ENCODE measurements around the gene TMC5. TPM values are rescaled to one million over a fixed set of nuclear protein-coding genes. Genes with fewer than 3 reads are reported as not detected.

The TMC5 gene
- total and polyA plus RNA-seq, 2 of the 13 experiments (the other 11 are each of a cell fraction or from before 2014, with no cell fraction given) = 0.09 to 0.41 TPM

DNA sequence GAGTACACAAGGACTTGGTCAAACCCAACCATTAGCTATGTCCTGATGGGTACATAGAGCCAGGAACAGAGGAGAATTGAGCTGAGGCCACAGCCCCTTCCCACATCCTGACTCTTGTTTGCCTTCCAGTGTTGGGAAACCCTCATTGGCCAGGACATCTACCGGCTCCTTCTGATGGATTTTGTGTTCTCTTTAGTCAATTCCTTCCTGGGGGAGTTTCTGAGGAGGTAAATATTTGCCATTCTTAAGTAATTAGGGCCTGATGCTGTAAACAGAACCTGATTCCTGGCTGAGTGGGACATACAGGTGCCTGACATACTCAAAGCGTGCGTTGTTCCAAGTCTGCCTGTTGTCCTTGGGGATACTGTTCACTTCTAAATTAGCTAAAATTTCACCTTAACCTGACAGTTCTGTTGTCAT is 61.6 kb downstream of the TMC5 start:
- Histone ChIP-seq H3K9ac (ENCODE audit: insufficient read depth, low read depth, low read length) (no peak overlapping the region), H3K4me1 (ENCODE audit: insufficient read depth, low read length) (peaks cover 33% of the 10 kb centered on the region), H3K27me3 (ENCODE audit: control insufficient read depth in 1 of 2, insufficient read depth in 2 of 2, low read length in 2 of 2) (peaks cover 0 to 7% of the 10 kb centered on the region in 2 experiments; a peak in 2 of 5 replicates), H3K4me2 (ENCODE audit: low read depth, low read length) (peak overlapping the region; percentile 19; the same call in 1 of the 2 replicates), H3K4me3 (replicated peaks in 1 of 3; ENCODE audit: insufficient read depth in 1 of 3, low read depth in 2 of 3, low read length in 3 of 3) (no peak overlapping the region), H2AFZ (ENCODE audit: low read length) (no peak overlapping the region), H3K27ac (ENCODE audit: extremely low read length, insufficient read depth, low read length) (no peak overlapping the region), H3K36me3 (replicated peaks in 1 of 2; ENCODE audit: control insufficient read depth in 1 of 2, insufficient read depth in 2 of 2, low read length in 2 of 2) (no peaks in the 10 kb centered on the region), H3K9me3 (ENCODE audit: low read length) (no peaks in the 10 kb centered on the region), H4K20me1 (ENCODE audit: insufficient read depth, low read length) (no peaks in the 10 kb centered on the region), H3K79me2 (ENCODE audit: insufficient read depth, low read length) (no peaks in the 10 kb centered on the region)
- ChIA-PET CTCF (ENCODE audit: low intra/inter-chr PET ratio, low total read pairs) (no interaction called here), POLR2A (no interaction called here)
- 0% methylated on average over 3 of the region's 3 CpGs for WGBS (ENCODE audit: low lambda C conversion rate)
- FAIRE-seq (peak; percentile 60), ATAC-seq (peak; percentile 73), DNase-seq (ENCODE audit: low spot score) (peak; percentile 86)
- no TSS peak for BruUV-seq (replicated peaks)
- in situ Hi-C loops (cut with HindIII; ENCODE audit: extremely low pct_ligation_motif_present, low pct_unique_long_range_greater_than_20kb) = no loop called here
- intact Hi-C loops (cut with micrococcal nuclease; ENCODE audit: unreplicated experiment) = no loop called here
- peak; percentile 37; the same call in 1 of the 2 replicates for TF ChIP-seq FOXA3 (CRISPR knock-in tag; IDR thresholded peaks at IDR 0.05)
- TF ChIP-seq SOX13 (IDR thresholded peaks at IDR 0.05) = peak; percentile 56; the same call in 1 of the 2 replicates
- TF ChIP-seq SOX13 (CRISPR knock-in tag; conservative IDR thresholded peaks at IDR 0.05 in 1 of 2, IDR thresholded peaks at IDR 0.05 in 1 of 2) = peak in 1 of 2 experiments; percentile 55; a peak in 2 of 4 replicates
- TF ChIP-seq ZMYM3 (CRISPR knock-in tag; IDR thresholded peaks at IDR 0.05) = no peak
- TF ChIP-seq, protein P1, sequence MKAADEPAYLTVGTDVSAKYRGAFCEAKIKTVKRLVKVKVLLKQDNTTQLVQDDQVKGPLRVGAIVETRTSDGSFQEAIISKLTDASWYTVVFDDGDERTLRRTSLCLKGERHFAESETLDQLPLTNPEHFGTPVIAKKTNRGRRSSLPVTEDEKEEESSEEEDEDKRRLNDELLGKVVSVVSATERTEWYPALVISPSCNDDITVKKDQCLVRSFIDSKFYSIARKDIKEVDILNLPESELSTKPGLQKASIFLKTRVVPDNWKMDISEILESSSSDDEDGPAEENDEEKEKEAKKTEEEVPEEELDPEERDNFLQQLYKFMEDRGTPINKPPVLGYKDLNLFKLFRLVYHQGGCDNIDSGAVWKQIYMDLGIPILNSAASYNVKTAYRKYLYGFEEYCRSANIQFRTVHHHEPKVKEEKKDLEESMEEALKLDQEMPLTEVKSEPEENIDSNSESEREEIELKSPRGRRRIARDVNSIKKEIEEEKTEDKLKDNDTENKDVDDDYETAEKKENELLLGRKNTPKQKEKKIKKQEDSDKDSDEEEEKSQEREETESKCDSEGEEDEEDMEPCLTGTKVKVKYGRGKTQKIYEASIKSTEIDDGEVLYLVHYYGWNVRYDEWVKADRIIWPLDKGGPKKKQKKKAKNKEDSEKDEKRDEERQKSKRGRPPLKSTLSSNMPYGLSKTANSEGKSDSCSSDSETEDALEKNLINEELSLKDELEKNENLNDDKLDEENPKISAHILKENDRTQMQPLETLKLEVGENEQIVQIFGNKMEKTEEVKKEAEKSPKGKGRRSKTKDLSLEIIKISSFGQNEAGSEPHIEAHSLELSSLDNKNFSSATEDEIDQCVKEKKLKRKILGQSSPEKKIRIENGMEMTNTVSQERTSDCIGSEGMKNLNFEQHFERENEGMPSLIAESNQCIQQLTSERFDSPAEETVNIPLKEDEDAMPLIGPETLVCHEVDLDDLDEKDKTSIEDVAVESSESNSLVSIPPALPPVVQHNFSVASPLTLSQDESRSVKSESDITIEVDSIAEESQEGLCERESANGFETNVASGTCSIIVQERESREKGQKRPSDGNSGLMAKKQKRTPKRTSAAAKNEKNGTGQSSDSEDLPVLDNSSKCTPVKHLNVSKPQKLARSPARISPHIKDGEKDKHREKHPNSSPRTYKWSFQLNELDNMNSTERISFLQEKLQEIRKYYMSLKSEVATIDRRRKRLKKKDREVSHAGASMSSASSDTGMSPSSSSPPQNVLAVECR (CRISPR knock-in tag; IDR thresholded peaks at IDR 0.05; ENCODE audit: borderline replicate concordance) = peak; percentile 41; the same call in 1 of the 2 replicates
- no peak for TF ChIP-seq AKAP8 (CRISPR knock-in tag; IDR thresholded peaks at IDR 0.05)
- TF ChIP-seq PHF21A (CRISPR knock-in tag; IDR thresholded peaks at IDR 0.05) = peak; percentile 57
- TF ChIP-seq, protein P2, sequence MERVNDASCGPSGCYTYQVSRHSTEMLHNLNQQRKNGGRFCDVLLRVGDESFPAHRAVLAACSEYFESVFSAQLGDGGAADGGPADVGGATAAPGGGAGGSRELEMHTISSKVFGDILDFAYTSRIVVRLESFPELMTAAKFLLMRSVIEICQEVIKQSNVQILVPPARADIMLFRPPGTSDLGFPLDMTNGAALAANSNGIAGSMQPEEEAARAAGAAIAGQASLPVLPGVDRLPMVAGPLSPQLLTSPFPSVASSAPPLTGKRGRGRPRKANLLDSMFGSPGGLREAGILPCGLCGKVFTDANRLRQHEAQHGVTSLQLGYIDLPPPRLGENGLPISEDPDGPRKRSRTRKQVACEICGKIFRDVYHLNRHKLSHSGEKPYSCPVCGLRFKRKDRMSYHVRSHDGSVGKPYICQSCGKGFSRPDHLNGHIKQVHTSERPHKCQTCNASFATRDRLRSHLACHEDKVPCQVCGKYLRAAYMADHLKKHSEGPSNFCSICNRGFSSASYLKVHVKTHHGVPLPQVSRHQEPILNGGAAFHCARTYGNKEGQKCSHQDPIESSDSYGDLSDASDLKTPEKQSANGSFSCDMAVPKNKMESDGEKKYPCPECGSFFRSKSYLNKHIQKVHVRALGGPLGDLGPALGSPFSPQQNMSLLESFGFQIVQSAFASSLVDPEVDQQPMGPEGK (CRISPR knock-in tag; IDR thresholded peaks at IDR 0.05) = peak; percentile 81
- TF ChIP-seq, protein P3, sequence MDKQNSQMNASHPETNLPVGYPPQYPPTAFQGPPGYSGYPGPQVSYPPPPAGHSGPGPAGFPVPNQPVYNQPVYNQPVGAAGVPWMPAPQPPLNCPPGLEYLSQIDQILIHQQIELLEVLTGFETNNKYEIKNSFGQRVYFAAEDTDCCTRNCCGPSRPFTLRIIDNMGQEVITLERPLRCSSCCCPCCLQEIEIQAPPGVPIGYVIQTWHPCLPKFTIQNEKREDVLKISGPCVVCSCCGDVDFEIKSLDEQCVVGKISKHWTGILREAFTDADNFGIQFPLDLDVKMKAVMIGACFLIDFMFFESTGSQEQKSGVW (CRISPR knock-in tag; IDR thresholded peaks at IDR 0.05; ENCODE audit: borderline replicate concordance) = no peak
- TF ChIP-seq, protein P4, sequence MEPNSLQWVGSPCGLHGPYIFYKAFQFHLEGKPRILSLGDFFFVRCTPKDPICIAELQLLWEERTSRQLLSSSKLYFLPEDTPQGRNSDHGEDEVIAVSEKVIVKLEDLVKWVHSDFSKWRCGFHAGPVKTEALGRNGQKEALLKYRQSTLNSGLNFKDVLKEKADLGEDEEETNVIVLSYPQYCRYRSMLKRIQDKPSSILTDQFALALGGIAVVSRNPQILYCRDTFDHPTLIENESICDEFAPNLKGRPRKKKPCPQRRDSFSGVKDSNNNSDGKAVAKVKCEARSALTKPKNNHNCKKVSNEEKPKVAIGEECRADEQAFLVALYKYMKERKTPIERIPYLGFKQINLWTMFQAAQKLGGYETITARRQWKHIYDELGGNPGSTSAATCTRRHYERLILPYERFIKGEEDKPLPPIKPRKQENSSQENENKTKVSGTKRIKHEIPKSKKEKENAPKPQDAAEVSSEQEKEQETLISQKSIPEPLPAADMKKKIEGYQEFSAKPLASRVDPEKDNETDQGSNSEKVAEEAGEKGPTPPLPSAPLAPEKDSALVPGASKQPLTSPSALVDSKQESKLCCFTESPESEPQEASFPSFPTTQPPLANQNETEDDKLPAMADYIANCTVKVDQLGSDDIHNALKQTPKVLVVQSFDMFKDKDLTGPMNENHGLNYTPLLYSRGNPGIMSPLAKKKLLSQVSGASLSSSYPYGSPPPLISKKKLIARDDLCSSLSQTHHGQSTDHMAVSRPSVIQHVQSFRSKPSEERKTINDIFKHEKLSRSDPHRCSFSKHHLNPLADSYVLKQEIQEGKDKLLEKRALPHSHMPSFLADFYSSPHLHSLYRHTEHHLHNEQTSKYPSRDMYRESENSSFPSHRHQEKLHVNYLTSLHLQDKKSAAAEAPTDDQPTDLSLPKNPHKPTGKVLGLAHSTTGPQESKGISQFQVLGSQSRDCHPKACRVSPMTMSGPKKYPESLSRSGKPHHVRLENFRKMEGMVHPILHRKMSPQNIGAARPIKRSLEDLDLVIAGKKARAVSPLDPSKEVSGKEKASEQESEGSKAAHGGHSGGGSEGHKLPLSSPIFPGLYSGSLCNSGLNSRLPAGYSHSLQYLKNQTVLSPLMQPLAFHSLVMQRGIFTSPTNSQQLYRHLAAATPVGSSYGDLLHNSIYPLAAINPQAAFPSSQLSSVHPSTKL (CRISPR knock-in tag; IDR thresholded peaks at IDR 0.05) = peak; percentile 72
- no peak for TF ChIP-seq NFATC3 (CRISPR knock-in tag; IDR thresholded peaks at IDR 0.05)
